Raji (cell line): ENCODE data around the gene C12orf75.

Experiments used
- POLR2A ChIP-seq: IDR thresholded peaks from 2 replicates; pipeline ENCODE4 v1.6.1; 2011; ENCODE audit warnings: low read depth, low read length, control low read depth; ENCODE audit not compliant: insufficient read depth

C12orf75 gene

DNA sequence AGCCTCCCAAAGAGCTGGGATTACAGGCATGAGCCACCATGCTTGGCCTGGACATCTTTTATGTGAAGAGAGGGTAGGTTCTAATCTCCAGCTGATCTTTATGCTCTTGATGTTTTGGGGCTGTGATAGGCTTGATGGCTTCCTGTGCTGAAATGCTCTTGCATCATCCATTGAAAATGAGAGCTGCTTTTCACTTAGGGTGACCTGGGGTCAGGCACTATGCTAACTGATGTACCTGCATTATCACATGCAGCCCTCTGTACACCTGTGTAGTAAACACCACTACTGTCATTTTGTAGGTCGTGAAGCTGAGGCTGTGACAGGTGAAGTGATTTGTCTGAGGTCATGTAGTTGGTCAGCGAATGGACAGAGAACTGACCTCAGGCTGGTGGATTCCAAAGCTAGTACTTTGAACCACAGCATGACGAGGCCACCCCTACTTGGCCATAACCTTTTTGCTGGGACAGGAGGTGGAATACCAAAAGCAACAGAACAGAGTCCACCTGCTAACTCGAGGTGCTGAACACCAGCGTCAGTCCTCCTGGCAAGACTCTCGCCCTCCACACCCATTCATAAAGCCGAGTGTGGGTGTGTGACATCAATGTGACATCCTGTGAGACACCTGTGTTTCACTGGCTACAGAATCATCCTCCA is 69.1 kb downstream of the C12orf75 start:
- no peak for TF ChIP-seq POLR2A

DNA sequence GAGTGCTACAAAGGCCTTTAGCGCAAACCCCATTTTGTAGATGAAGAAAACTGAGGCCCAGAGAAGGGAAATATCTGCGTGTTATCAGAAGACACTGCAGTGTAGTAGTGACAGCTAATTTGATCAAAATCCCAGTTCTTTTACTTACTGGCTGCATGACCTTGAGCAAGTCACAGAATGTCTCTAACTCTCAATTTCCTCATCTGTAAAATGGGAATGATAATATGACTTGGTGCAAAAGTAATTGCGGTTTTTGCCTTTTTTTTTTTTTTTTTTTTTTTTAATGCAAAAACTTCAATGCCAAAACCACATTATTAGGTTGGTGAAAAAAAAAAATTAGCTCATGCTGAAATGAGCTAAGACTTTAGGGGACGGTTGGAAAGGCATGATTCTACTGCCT is 69.7 kb downstream of the C12orf75 start:
- no peak for TF ChIP-seq POLR2A

DNA sequence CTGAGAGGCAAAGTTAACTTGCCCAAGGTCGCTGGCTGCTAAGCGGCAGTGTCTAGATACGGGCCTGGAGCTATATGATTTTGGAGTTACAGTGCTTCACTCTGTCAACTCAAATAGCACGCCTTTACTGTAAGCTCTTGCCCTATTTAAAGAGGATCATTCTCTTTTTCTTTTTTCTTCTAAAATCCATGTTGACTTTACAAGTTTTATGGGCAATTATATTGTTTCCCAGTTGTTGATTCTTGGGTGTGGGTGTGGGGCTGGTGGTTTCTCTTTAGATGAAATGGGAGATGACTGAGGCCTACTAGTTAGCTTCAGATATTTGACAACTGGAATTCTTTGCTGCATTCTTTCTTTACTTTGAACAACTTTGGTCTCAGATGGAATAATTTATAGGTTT is 70.7 kb downstream of the C12orf75 start:
- TF ChIP-seq POLR2A, result no peak

DNA sequence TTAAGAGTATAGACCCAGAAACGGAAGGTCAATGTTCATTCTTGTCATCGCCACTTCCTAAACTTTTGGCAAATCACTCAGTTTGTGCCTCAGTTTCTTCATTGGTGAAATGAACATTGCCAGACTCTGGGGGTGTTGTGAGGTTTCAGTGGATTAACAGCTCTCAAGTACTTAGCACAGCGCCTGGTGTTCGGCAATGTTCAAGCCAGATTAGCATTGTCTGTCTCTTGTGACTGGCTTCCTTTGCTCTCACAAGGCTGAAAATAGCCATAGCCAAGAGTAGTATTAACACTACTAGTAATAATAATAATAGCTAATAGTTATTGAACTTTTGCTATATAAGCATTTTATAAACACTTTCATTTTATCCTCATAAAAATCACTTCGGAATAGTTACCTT is 71.9 kb downstream of the C12orf75 start:
- no peak for TF ChIP-seq POLR2A

DNA sequence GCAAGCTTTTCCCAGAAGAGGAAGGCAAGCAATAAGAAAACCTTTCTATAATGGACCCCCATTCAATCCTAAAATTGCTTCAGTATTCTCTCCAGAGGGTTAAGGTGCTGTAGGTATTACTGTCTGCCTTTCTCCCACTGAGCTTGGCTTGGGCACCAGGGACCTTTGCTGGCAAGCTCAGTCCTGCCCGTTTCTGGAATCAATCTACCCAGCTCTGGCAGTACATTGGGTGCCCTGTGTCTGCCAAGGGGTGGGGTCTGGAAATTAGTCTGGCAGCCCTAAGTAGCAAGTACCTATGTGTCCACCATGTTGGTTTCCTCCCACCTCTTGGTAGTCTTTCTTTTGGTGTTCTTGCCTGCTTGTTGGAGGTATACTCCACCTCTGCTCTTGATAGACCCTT is 72.6 kb downstream of the C12orf75 start:
- no peak for TF ChIP-seq POLR2A

DNA sequence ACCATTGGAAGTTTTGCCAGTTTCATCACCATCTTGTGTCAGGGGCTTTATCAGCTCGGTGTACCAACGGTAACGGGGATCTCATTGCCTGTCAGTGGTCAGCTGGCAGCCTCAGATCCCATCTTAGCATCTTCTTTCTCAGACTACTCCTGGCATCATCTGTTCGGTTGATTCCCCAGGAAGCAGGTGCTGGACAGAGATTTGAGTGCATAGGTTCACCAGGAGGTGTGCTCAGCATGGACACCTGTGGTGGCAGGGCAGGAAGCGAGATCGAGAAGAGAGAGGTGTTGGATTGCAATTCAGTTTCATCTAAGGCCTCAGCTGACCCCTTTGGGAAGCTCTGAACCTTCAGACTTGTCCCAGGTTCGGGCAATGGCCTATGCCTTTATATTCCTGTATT is 76.0 kb downstream of the C12orf75 start:
- TF ChIP-seq POLR2A, result no peak

DNA sequence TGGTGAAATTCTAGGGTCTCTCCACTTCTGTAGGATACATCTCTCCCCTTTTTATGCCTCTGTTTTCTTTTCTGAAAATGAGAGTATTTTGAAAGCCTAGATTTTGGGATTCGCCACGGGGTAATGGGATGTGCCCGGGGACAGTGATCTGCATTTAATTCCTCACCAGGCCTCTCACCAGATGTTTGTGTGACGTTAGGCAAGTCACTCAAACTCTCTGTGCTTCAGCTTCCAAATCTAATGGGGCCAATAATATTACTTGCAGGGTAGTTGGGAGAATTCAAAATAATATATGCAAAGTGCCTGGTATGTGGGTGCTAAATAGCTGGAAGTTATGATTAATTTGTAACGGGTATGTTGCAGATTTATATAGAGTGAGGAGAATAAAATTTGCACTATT is 78.8 kb downstream of the C12orf75 start:
- TF ChIP-seq POLR2A, result no peak

DNA sequence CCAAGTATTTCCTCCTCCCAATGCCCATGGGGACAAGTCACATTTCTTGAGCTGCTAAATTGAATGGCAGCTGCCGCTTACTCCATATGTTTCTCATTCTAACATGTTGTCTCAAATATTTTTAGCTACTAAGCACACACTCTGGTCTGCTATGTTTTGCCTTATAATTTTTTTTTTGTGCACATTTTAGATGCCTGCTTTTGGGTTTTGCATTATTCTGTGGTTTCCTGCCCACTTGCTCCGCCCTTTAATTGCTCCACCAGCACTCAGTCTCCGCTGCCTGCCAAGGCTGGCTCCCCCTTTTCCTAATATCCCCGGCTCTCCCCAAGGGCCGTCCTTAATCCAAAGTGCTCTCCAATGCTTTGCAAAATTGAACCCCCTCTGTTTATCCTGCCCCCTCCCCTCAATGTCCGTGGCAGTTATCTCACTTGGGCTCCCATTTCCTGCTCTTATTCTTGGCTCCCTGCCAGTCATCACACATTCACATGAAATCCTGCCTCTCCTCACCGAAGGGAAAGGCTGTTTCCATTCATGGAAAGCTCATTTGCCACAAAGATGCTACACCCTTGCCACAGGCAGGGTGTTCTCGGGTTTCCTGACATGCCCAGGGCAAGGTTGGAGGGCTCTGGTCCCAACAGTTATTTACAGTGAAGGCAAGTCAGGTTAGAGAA is 79.4 kb downstream of the C12orf75 start:
- TF ChIP-seq POLR2A, result no peak

DNA sequence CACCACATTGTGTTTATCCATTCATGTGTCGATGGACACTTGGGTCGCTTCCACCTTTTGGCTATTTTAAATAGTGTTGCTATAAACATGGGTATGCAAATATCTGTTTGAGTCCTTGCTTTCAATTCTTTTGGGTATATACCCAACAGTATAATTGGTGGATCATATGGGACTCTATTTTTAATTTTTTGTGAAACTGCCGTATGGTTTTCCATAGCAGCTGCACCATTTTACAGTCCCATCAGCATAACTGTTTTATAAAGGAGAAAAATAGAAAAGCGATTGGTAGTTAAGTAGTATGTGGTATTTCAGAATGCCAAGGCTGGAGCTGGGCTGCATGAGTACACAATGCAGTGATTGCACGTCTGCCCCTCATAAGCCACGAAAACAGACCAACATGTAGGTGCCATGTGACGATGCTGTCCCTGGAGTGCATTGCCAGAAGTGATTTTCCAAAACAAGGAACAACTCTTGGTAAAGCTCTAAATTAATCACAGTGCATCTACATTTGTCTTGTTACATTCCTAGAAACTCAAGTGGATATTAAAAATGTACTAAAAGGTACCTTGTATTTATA is 83.5 kb downstream of the C12orf75 start:
- no peak for TF ChIP-seq POLR2A

DNA sequence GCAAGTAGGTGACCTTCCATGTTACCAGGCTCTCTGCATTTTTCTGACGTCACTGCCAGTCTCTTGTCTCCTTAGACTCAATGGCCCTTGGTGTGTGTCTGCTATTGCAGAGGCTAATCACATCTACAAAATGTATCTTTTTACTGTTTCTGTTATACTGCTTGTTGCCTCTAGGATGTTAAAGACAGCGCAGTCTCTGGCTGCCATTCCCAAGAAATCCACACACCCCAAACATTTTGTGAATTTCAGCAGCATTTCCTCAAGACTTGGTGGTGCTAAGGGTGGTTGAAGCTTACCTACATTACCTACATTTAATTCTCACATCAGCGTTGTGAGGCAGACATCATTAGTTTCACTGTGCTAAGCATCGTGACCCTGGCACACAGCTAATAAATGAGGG is 87.2 kb downstream of the C12orf75 start:
- TF ChIP-seq POLR2A, result no peak

DNA sequence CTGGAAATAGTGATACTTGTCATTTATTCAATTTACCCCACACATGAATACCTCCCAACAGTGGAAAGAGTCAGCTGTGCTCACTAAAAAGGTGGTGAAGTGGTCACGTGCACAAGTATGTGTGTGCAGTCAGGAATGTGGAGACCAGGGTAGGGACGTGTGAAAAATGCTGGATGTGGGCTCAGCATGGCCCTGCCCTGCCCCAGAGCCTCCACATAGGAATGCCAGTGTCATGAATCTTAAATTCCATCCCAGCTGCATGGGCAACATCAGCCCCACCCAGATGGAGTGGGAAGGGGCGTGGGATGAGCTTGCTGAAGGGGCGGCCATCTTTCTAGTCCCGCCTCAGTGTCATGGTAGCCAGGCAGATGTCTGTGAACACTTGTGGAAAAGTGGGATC is 87.7 kb downstream of the C12orf75 start:
- TF ChIP-seq POLR2A, result no peak

DNA sequence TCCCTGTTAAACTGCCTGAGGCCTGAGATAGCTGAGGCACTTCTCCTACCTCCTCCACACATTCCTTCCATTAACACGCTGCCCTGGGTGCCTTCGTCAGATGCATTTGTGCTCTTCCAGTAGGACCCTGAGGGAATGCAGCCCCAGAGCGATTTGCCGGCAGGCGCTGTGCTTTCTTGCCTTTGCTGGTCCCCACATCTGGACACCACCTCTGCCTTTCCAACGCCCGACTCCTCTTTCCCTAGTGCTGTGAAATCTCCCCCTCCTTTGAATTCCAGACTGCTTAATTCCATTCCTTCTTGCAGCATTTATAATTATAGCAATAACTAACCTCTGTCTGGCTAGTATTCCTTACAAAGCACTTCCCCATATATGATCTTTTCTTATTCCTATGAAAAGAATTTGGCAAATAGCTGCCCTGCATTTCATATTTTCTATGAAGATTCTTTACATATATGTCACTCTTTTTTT is 88.4 kb downstream of the C12orf75 start:
- TF ChIP-seq POLR2A, result no peak

DNA sequence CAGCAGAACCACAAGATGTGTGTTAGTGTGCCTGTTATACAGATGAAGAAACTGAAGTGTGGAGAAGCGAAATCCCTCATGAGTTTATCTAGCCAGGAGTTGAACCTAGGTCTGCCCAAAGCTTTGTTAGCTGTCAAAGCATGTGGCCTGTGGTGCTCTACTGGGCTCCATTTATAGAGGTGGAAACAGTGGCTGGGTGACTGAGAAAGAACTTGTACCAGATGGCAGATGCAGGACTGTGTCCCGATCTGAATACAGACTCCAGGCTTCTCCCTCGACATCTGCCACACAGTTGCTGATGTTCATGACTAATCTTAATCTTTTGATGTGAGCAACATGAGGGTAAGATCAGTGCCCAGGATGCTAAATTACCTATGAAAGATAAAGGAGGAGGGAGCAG is 89.1 kb downstream of the C12orf75 start:
- TF ChIP-seq POLR2A, result no peak

DNA sequence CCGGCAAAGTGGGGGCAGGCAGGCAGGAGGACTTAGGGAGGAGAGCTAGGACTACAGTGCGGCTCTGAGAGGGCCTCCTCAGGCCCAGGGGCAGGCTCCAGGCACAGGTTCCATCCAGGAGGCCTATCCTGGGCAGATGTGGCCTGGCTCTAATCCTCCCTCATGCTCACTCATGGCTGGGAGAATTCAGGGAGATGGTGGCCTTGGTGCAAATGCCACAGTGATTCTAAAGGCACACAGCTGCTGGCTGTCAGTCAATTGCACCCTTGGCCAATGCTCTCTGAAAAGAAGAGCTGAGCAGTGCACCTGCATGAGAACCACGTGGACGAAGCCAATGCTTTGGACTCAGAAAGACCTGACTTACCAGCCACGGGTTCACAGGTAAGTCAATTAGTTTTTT is 89.6 kb downstream of the C12orf75 start:
- TF ChIP-seq POLR2A, result no peak

DNA sequence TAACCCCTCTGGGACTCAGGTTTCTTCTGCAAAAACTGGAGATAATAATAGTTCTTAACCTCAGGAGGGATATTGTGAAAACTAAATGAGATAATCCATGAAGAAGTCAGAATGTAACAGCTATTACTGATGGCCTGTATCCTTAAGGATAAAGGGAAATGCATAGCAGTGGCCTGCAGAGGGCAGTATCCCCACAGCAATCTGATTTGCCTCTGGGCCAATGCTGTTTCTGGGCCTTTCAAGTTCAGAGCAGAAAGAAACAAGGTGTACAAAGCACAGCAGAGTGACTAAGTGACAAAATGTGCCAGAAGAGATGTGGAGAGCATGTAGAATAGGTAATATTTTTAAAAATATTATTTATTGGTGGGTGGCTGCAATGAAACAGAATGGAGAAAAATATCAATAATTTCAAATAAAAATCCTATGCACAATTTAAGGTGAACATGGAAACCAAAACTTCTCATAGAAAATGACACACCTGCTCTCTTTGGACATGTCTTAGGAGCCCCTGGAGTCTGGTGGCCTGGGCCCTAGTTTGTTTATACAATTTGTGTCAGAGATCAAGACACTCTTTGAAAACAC is 90.3 kb downstream of the C12orf75 start:
- no peak for TF ChIP-seq POLR2A
